Choroid plexus epithelial cell (primary cell): ENCODE data around the gene RASL10A.

Experiments used
- DNase-seq: peaks from one replicate; pipeline ENCODE4 v3.0.0-alpha.2; 2010; ENCODE audit warnings: low read depth
- H3K4me3 ChIP-seq: 2 replicates; pipeline ENCODE4 v1.5.1; 2011; ENCODE audit warnings: low read depth, mild to moderate bottlenecking, control low read depth, low read length, moderate library complexity
- CTCF ChIP-seq: conservative IDR thresholded peaks from 2 replicates; pipeline ENCODE4 v1.5.1; 2011; ENCODE audit warnings: low read depth, mild to moderate bottlenecking, control low read depth, inconsistent platforms, low read length, moderate library complexity

Gene RASL10A

GRCh38 chr22:29343313-29343805 is 27.9 kb upstream of the RASL10A start:
- peak; percentile 88 for DNase-seq
- H3K4me3 ChIP-seq, result no peak overlapping the region
- TF ChIP-seq CTCF, result no peak

DNA sequence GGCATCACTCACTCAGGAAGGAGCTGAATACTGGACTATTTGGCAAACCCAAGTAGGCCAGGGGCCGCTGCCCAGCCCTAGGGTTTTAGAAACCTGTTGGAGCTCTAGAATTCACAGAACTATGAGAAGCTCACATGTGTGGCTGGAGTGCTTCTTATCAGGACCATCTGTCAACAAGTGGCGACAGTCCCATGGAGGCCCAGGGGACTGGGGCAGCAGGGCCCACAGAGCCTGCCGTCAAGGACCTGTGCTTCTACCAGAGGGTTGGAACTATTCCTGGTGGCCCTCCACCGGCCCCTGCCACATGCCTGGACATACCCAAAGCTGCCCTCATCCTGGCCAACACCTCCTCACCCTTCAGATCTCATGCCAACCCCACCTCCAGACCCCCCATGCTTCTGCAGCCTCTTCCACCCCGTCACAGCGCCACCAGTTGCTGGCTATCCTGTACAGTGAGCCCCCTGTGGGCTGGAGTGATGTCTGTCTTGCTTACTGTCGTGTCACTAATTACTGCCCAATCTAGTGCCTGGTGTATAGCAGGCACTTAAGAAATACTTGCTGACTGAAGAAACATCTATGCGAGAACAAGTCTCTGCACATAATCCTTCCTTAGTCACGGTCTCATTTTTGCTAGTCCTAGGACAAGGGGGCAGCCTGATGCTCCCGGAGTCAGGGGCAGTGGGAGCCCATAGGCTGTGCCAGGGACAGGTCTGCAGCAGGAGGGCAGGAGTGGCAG is 27.2 kb upstream of the RASL10A start:
- DNase-seq, result no peak
- TF ChIP-seq CTCF, result no peak
- no peak overlapping the region for H3K4me3 ChIP-seq

GRCh38 chr22:29342177-29342576 is 26.7 kb upstream of the RASL10A start:
- no peak overlapping the region for H3K4me3 ChIP-seq
- no peak for TF ChIP-seq CTCF
- no peak for DNase-seq

DNA sequence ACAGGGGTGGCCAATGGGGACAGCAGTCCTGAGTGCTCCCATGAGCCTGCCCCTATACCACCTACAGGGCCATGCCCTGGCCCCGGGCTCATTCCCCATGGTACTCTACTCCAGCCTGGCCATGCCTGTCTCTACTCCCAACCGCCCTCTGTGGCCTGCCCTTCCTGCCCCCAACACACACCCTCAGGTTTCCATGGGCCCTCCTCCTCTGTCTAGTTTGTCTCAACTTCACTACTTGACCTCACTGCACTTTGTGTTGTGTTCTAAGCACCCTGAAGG is 26.3 kb upstream of the RASL10A start:
- no peak for TF ChIP-seq CTCF
- DNase-seq, result no peak
- H3K4me3 ChIP-seq, result no peak overlapping the region

DNA sequence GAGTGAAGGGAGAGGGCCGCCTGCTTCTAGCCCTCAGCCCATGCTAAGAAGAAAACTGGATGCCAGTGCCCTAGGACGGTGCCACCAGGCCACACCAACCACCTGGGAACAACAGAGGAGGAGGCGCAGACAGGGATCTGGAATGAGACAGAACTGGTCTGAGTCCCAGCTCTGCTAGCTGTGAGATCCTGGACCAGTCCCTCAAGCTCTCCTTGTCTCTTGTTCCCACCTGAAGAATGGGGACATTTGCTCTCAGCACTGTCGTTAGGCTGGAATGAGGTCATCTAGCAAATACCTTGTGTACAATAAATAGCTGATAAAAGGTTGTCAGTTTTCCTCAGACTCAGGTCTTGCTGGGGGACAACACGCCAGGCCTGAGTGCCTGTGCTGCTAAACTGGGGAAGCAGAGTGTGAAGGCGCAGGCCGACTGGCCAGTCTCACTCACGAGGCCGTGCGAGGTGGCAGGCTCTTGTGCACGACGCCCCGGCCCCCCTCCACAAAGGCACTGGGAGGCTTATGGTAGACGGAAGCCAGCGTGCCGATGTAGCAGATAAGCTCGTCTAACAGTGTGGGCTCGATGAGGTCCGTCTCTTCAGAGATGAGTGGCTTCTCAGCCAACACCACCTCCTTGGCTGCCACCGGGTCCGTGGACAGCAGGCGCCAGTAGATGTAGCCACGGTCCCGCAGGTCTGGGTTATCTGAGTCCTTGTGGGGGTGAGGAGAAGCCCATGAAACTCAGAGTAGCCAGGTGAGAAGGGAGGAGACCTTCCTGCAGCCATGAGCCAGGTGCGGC is 25.8 kb upstream of the RASL10A start:
- no peak for DNase-seq
- no peak overlapping the region for H3K4me3 ChIP-seq
- no peak for TF ChIP-seq CTCF

- no peak overlapping the region for H3K4me3 ChIP-seq
- no peak for TF ChIP-seq CTCF
- no peak for DNase-seq
Observed at GRCh38 chr22:29340566-29340965, 25.1 kb upstream of the RASL10A start.
